AG04449 (cell line): Measurements from ENCODE around the gene NOL4L.

Source experiments
- CTCF ChIA-PET: fragments of 350-600 bp; formaldehyde crosslinking; extraction: SDS; loops from one replicate; lab custom pipeline; 2021; ENCODE audit warnings: antibody characterized with exemption; lab: Yijun Ruan, JAX
- POLR2A ChIA-PET: fragments of 400-600, 350-600 bp; formaldehyde crosslinking; extraction: SDS; loops from one replicate; lab custom pipeline; 2020; ENCODE audit warnings: antibody characterized with exemption, inconsistent platforms; lab: Yijun Ruan, JAX
- DNase-seq: peaks from one replicate; pipeline ENCODE4 v3.0.0-alpha.2; 2010; ENCODE audit warnings: low read depth, low spot score
- H3K4me3 ChIP-seq: 2 replicates; pipeline ENCODE4 v1.5.1; 2011; ENCODE audit warnings: low read depth, mild to moderate bottlenecking, control low read depth, low read length
- TF ChIP-seq, protein P1 (sequence below): IDR thresholded peaks from one replicate; pipeline ENCODE4 v1.5.1; 2011; ENCODE audit warnings: mild to moderate bottlenecking, moderate library complexity, low read length, control low read depth, inconsistent platforms; ENCODE audit not compliant: insufficient read depth; ENCODE audit errors: missing control alignments

Gene NOL4L, protein sequence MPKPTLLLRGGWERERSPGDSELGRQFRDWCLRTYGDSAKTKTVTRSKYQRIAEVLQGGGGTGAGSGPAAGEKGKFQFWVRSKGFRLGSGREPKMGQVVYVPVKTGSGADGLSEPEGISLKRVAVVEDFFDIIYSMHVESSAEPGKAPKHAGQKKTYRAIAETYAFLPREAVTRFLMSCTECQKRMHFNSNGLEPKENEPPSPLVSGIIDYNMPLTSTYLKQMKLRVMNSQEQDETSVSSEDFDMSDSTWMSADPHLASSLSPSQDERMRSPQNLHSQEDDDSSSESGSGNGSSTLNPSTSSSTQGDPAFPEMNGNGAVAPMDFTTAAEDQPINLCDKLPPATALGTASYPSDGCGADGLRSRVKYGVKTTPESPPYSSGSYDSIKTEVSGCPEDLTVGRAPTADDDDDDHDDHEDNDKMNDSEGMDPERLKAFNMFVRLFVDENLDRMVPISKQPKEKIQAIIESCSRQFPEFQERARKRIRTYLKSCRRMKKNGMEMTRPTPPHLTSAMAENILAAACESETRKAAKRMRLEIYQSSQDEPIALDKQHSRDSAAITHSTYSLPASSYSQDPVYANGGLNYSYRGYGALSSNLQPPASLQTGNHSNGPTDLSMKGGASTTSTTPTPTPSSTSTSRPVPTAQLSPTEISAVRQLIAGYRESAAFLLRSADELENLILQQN

DNA sequence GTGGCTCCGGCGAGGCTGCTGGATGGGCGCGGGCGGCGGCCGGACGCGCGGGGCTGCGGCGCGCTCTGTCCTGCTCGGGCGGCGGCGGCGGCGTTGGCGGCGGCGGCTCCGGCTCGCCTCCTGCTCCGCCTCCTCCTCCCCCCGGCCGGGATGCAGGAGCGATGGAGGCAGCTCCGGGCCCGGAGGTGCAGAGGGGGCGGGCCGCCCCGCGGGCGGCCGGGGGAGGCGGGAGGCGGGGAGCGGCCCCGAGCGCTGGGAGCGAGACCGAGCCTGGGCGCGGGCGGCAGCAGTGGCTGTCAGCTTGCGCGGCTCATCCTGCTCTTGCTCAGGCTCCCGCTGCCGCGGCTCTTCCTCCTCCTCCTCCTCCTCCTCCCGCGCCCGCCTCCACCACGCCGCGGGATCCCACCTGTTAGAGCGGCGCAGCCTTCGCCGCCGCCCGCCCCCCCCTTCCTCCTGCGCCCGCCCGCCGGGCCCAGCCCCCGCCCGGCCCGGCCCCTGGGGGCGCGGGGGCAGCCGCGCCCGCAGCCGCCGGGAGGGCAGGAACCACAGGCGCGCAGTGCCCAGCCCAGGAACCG lies at the start of gene NOL4L:
Gene NOL4L (minus strand): TSS at position 323 of the 575 bp plus-strand sequence. CDS start 443 bp downstream, outside the sequence.
- ChIA-PET POLR2A (no interaction called here), CTCF (no interaction called here)
- TF ChIP-seq, protein P1, sequence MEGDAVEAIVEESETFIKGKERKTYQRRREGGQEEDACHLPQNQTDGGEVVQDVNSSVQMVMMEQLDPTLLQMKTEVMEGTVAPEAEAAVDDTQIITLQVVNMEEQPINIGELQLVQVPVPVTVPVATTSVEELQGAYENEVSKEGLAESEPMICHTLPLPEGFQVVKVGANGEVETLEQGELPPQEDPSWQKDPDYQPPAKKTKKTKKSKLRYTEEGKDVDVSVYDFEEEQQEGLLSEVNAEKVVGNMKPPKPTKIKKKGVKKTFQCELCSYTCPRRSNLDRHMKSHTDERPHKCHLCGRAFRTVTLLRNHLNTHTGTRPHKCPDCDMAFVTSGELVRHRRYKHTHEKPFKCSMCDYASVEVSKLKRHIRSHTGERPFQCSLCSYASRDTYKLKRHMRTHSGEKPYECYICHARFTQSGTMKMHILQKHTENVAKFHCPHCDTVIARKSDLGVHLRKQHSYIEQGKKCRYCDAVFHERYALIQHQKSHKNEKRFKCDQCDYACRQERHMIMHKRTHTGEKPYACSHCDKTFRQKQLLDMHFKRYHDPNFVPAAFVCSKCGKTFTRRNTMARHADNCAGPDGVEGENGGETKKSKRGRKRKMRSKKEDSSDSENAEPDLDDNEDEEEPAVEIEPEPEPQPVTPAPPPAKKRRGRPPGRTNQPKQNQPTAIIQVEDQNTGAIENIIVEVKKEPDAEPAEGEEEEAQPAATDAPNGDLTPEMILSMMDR: no peak
- no peak for DNase-seq
- peak within 1 kb of the TSS; percentile 61 for H3K4me3 ChIP-seq

DNA sequence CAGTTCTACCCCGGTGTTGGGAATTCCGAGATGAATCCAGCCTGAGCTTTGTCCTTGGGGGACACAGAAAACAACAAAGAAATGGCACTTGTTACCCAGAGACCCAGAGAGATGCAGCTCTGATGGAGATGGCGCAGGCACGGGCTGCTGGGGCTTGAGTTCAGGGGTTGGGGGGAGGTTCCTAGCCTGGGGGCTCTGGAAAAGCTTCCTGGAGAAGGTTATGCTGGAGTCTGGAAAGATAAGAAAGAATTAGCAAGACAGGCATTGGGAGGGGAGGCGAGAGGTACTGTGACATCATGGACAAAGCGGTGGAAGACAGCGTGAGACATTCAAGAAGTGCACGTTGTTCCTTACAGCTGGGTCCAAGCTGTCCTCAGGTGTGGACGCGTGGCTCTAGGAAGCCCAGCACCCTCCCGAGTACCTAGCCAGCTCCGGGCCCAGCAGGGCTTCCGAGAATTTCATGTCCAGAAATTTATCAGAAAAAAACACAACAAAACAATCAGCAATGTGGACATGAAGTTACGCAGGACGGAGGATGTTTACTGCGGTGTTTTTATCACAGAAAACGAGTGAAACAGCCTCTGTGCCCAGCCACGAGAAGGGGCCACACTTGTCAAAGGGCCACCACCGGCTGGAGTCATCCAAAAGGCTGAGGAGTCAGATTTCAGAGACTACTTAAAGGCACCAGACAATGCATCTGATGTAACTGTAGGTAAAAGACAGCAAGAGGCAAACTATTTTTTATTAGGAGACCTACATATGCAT lies 49.1 kb upstream of the NOL4L start:
- TF ChIP-seq, protein P1: no peak
- DNase-seq: no peak
- ChIA-PET CTCF (interaction anchor here (1.0 to 2.4 kb wide), 3 partner anchors 18 to 144 kb away, joined by 3 to 12 read pairs (median 3); no protein-coding TSS in a partner anchor), POLR2A (no interaction called here)
- H3K4me3 ChIP-seq: no peak overlapping the region

DNA sequence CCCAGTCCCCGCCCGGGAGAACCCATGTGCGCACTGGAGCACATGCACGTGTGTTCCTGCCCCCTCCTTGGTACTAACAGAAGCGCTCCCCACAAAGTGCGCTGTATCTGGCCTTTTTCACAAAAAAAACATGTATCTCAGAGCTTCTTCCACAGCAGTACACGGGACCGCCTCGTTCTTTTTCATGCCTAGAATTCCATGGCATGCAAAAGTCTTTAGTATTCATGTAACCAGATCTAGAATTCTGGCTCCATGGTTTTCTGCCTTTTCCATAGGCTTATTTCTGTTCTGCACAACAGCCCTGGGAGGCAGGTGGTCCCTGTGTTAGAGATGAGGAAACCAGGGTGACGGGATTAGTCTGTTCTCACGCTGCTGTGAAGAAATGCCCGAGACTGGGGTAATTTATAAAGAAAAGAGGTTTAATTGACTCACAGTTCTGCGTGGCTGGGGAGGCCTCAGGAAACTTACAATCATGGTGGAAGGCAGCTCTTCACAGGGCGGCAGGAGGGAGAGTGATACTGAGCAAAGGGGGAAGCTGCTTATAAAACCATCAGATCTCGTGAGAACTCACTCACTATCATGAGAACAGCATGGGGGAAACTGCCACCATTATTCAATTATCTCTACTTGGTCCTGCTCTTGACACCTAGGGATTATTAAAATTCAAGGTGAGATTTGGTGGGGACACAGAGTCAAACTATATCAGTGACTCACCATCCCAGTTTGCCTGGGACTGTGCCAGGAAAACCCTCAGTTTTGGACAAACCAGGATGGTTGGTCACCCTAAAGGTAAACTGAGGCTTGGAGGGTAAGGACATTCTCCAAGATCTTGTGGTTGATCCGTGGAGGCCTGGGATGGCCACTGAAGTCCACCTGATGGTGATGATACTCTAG lies 47.6 kb upstream of the NOL4L start:
- TF ChIP-seq, protein P1: no peak
- ChIA-PET CTCF (interaction anchor here (0.9 kb wide), 1 partner anchor 145 kb away, joined by 3 read pairs; no protein-coding TSS in a partner anchor), POLR2A (no interaction called here)
- H3K4me3 ChIP-seq: no peak overlapping the region
- no peak for DNase-seq

DNA sequence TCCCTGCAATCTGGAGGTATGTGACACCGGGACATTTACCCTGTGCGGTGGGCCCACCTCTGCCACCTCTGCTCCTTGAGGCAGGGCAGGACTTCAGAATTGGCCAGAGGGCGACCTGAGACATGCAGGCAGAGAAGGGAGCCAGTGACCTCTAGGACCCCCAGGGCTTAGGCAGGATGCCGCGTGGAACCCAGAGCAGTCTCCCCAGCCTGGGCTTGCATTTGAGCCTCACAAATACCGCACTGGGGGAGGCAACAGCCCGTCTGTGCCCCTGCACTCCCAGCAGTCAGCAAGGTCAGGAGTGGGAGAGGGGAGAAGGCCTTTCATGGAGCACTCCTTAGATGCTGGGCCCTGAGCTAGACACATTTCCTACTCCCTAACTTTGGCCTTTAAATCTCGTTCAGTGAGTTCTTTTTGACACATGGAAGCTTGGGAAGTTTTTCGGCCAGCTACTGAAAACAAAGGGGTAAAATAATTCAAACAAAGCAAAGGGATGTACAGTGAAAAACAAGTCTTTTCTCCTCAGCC lies 46.9 kb upstream of the NOL4L start:
- ChIA-PET CTCF (interaction anchor here (0.9 to 1.4 kb wide), 2 partner anchors 108 to 146 kb away, joined by 3 read pairs; no protein-coding TSS in a partner anchor), POLR2A (no interaction called here)
- no peak overlapping the region for H3K4me3 ChIP-seq
- TF ChIP-seq, protein P1: no peak
- no peak for DNase-seq

DNA sequence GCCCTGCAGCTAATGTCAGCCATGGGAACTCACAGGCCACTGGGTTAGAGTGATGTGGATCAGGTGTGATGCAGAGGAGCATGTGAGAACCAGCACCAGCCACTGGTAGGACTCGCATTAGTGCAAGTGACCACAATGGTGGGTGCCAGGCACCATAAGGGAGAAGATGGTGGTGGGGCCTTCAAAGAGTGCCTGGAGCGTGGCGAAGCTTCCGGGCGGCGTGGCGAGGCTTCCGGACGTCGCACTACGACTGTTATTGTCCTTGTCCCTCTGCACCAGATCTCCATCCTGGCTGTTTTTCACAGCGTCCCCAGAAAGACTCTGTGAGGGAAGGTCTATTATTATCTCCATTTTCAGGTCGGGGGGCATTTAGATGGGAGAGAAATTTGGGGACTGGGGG lies 44.7 kb upstream of the NOL4L start:
- POLR2A ChIA-PET: no interaction called here
- CTCF ChIA-PET: interaction anchor here (1.4 to 1.5 kb wide), 2 partner anchors 22 to 107 kb away, joined by 3 to 7 read pairs; no protein-coding TSS in a partner anchor

More for the DNA sequence above, 44.7 kb upstream of the NOL4L start:
- TF ChIP-seq, protein P1: no peak
- no peak for DNase-seq
- no peak overlapping the region for H3K4me3 ChIP-seq
